Cardiac muscle cell (in vitro differentiated cells and primary cell): Measurements from ENCODE around the gene BRD3. TPM values are rescaled to one million over a fixed set of nuclear protein-coding genes. Genes with fewer than 3 reads are reported as not detected.

Source experiments
- DNase-seq, 2 donors: peaks; one replicate each; pipeline versions ENCODE4 v3.0.0 to v3.0.0-alpha.2; 2010 to 2017; ENCODE audit warnings: low read depth in 1 of 2, low spot score in 1 of 2
- H3K27ac ChIP-seq: fragments of 200-600 bp; sonication (generic); 2 replicates; pipeline ENCODE4 v1.5.1; 2016
- H3K27me3 ChIP-seq: fragments of 200-600 bp; sonication (generic); 2 replicates; pipeline ENCODE4 v1.6.0; 2016; ENCODE audit warnings: control low read depth
- H3K36me3 ChIP-seq: fragments of 200-600 bp; sonication (generic); 2 replicates; pipeline ENCODE4 v1.5.1; 2016; ENCODE audit warnings: control low read depth
- H3K4me1 ChIP-seq: fragments of 200-600 bp; sonication (generic); 2 replicates; pipeline ENCODE4 v1.8.1; 2017; ENCODE audit warnings: low read depth, mild to moderate bottlenecking, mixed run types
- H3K4me3 ChIP-seq: fragments of 200-600 bp; sonication (generic); 2 replicates; pipeline ENCODE4 v1.5.1; 2016; ENCODE audit warnings: mild to moderate bottlenecking
- H3K9me3 ChIP-seq: fragments of 200-600 bp; sonication (generic); 2 replicates; pipeline ENCODE4 v1.5.1; 2017; ENCODE audit warnings: low read depth, mild to moderate bottlenecking, control low read depth
- polyA plus RNA-seq: library from polyadenylated mRNA; unstranded; fragments of >200 nt; fragmentation: Nextera tagmentation; extraction: Ambion mirVana; gene quantifications from 2 replicates; pipeline ENCODE4 v1.2.1, GENCODE V29; 2016
- total RNA-seq: library from RNA; depleted of rRNA; stranded (reverse); fragments of >200 nt; gene quantifications from 2 replicates; pipeline ENCODE4 v1.2.3, GENCODE V29; 2016
- TF ChIP-seq, protein P1 (sequence below): IDR thresholded peaks from 2 replicates; pipeline ENCODE4 v1.5.1; 2012; ENCODE audit warnings: low read depth, mild to moderate bottlenecking, low read length

The BRD3 gene
- total and polyA plus RNA-seq, 2 experiments from 2014 or later: 42.6 to 44.9 TPM

DNA sequence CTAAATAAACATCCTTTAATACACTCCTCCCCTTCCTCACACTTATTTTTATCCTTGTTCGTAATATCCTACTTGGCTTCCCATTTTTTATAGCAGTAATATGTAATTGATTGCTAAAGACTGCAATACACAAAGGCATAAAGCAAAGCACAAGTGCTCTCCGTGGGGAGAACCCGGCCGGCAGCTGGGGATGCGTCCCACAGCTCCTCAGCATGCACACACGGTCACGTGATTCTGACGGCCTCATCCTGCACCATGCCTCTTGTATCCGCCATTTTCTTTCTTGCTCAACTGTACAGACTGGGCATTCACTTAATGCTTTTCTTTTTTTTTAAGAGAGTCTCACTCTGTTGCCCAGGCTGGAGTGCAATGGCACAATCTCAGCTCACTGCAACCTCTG is 39.8 kb downstream of the BRD3 start:
- no peak overlapping the region for H3K27ac ChIP-seq
- no peak for DNase-seq
- H3K4me1 ChIP-seq: no peaks in the 10 kb centered on the region
- no peaks in the 10 kb centered on the region for H3K27me3 ChIP-seq
- TF ChIP-seq, protein P1, sequence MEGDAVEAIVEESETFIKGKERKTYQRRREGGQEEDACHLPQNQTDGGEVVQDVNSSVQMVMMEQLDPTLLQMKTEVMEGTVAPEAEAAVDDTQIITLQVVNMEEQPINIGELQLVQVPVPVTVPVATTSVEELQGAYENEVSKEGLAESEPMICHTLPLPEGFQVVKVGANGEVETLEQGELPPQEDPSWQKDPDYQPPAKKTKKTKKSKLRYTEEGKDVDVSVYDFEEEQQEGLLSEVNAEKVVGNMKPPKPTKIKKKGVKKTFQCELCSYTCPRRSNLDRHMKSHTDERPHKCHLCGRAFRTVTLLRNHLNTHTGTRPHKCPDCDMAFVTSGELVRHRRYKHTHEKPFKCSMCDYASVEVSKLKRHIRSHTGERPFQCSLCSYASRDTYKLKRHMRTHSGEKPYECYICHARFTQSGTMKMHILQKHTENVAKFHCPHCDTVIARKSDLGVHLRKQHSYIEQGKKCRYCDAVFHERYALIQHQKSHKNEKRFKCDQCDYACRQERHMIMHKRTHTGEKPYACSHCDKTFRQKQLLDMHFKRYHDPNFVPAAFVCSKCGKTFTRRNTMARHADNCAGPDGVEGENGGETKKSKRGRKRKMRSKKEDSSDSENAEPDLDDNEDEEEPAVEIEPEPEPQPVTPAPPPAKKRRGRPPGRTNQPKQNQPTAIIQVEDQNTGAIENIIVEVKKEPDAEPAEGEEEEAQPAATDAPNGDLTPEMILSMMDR: no peak
- no peaks in the 10 kb centered on the region for H3K9me3 ChIP-seq
- H3K4me3 ChIP-seq: no peak overlapping the region
- H3K36me3 ChIP-seq: peaks cover 11% of the 10 kb centered on the region

DNA sequence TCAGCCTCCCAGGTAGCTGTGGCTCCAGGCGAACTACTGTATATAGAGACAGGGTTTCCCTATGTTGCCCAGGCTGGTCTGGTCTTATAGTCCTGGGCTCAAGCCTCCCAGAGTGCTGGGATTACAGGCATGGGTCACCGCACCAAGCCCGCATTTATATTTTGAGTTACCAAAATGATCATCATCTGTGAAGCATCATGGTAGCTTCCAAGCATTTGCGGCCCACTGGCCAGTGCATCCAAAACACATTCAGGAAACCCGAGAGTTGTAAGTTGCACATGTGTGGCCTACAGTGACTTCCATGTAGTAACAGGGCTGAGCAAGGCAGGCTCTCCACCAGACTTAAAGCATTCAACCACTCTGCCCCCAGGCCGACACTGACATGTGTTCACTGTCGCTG is 40.3 kb downstream of the BRD3 start:
- TF ChIP-seq, protein P1: no peak
- no peaks in the 10 kb centered on the region for H3K9me3 ChIP-seq
- no peaks in the 10 kb centered on the region for H3K4me1 ChIP-seq
- no peak for DNase-seq
- no peak overlapping the region for H3K4me3 ChIP-seq
- H3K27ac ChIP-seq: no peak overlapping the region
- H3K36me3 ChIP-seq: peaks cover 9% of the 10 kb centered on the region
- H3K27me3 ChIP-seq: no peaks in the 10 kb centered on the region

DNA sequence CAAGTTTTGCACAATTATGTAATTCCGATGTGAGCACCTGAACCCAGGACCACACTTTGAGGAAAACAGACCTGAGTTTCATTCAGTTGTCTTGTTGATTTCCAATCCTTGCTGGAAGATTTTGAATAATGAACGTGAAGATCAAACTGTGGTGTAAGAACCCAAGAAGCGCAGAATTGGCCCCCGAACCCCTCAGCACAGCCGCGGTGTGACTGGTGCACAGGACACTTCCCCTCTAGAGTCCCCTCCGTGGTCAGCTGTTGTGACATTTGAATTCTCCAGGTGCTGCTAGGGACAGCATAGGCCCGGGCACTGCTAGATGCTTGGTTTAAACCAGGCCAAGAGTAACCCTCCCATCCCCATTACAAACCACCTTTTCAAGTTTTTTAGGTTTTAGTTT is 40.8 kb downstream of the BRD3 start:
- Histone ChIP-seq H3K27ac (no peak overlapping the region), H3K36me3 (peaks cover 7% of the 10 kb centered on the region), H3K4me1 (no peaks in the 10 kb centered on the region), H3K9me3 (no peaks in the 10 kb centered on the region), H3K27me3 (no peaks in the 10 kb centered on the region), H3K4me3 (no peak overlapping the region)
- no peak for DNase-seq
- TF ChIP-seq, protein P1: no peak

DNA sequence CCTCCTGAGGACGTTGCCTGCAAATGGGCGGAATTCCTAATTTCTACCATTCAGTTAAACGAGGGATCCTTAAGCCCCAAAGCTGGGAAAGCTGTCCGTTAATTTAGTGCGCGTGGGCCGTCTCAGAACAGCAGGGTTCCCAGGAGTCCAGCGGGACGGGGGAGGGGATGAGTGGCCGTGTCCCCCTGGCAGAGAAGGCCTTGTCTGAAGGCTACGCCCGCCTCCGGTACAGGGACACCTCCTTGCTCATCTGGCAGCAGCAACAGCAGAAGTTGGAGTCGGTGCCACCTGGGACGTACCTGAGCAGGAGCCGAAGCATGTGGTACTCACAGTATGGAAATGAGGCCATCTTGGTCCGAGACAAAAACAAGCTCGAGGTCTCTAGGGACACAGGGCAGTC is 41.2 kb downstream of the BRD3 start:
- Histone ChIP-seq H3K4me3 (no peak overlapping the region), H3K27ac (no peak overlapping the region), H3K27me3 (no peaks in the 10 kb centered on the region), H3K9me3 (no peaks in the 10 kb centered on the region), H3K36me3 (peaks cover 3% of the 10 kb centered on the region), H3K4me1 (no peaks in the 10 kb centered on the region)
- TF ChIP-seq, protein P1: no peak
- no peak for DNase-seq

DNA sequence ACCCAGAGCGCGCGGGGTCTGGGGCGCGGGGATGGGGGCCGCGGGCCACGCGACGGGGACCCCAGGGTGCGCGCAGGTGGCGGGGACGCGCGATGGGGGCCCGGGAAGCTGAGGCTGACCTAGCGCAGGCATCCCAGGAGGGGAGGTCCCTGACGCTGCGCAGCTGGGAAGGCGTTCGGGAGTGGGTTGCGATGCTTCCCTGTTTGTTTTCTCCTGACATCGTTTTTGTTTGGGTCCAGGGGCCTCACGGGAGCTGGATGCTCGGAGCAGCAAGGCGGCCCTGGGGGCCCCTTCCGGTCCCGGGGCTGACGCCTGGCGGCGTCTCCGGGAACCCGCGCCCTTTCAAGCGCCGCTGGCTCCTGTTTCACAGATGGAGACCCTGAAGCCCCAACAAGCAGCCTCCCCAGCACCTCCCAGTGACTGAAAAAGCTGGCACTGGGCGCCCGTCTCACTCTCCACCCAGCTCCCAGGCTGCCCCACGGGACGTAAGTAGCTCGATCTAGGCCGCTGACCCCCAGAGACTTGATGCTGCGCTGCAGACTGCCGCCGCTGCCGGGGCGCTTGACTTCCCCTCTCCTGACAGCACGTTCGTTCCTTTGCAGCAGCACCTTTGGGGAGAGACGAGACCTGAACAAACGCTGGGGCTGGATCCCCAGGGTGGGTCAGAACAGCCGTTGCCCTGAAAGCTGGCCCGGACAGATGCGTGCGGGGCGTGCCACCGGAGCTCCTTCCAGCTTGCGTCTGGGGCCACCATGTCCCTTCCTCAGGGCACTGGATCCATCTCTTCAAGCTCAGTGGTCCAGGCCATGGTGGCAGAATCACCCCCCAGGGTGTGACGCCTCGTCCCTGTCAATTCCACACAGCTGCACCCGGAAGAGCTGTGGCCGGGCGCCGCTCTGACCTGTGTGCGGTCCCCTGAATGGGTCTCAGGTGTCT is 42.0 kb downstream of the BRD3 start:
- Histone ChIP-seq H3K4me1 (no peaks in the 10 kb centered on the region), H3K4me3 (peak overlapping the region; percentile 68), H3K27me3 (no peaks in the 10 kb centered on the region), H3K36me3 (no peaks in the 10 kb centered on the region), H3K9me3 (no peaks in the 10 kb centered on the region), H3K27ac (no peak overlapping the region)
- DNase-seq: peak; percentile 45 to 58
- TF ChIP-seq, protein P1: peak; percentile 31
